GM12878 (cell line): ENCODE measurements around the gene ANKHD1. TPM values are rescaled to one million over a fixed set of nuclear protein-coding genes. Genes with fewer than 3 reads are reported as not detected.

Source experiments
- ATAC-seq: fragments of 200-7000 bp; cut with Tn5 transposase; 3 replicates; pipeline ENCODE4 v1.9.1; 2020; ENCODE audit warnings: mild to moderate bottlenecking, moderate library complexity
- BruUV-seq: library from RNA; stranded (reverse); fragments of 400-500 nt; replicated peaks from 2 replicates; lab custom pipeline; 2021; lab: Mats Ljungman, UMichigan
- CTCF ChIA-PET: fragments of 300-600 bp; sonication (Branson Sonifier 250); formaldehyde crosslinking; extraction: SDS; loops from one replicate; lab custom pipeline; 2021; ENCODE audit warnings: inconsistent platforms; lab: Yijun Ruan, JAX
- POLR2A ChIA-PET: fragments of 350-600 bp; formaldehyde crosslinking; extraction: SDS; loops from one replicate; lab custom pipeline; 2021; ENCODE audit warnings: inconsistent platforms; lab: Charles Lee
- RAD21 ChIA-PET: fragments of 300-600 bp; sonication (Branson Sonifier 250); formaldehyde crosslinking; loops from one replicate; lab custom pipeline; 2023; ENCODE audit warnings: antibody characterized with exemption; ENCODE audit not compliant: unreplicated experiment; lab: Charles Lee
- SMC1A ChIA-PET: fragments of 300-600 bp; sonication (Branson Sonifier 250); formaldehyde crosslinking; loops from one replicate; lab custom pipeline; 2023; ENCODE audit not compliant: unreplicated experiment, uncharacterized antibody; lab: Charles Lee
- DNase-seq: peaks from one replicate; pipeline ENCODE4 v3.0.0-alpha.2; 2011; ENCODE audit warnings: low read depth, low spot score
- FAIRE-seq: peaks from 3 replicates; lab custom pipeline; 2011; peaks lifted over from hg19 to GRCh38; lab: Jason Lieb, UNC
- H2AFZ ChIP-seq: 2 replicates; pipeline ENCODE4 v1.6.0; 2011; ENCODE audit warnings: low read depth, low read length, control low read depth; ENCODE audit not compliant: control insufficient read depth
- H3K27ac ChIP-seq: 2 replicates; pipeline ENCODE4 v1.5.1; 2011; ENCODE audit warnings: control low read depth; ENCODE audit not compliant: control insufficient read depth, insufficient read depth
- H3K27me3 ChIP-seq, 2 experiments: replicated peaks in 1 of 2; 2 replicates each; pipeline versions ENCODE4 v1.6.0 to v1.6.1; 2011; ENCODE audit warnings: low read length in 1 of 2; ENCODE audit not compliant: control insufficient read depth in 2 of 2, insufficient read depth in 2 of 2
- H3K36me3 ChIP-seq, 2 experiments: 2 replicates each; pipeline ENCODE4 v1.5.1; 2011; ENCODE audit warnings: low read length in 1 of 2; ENCODE audit not compliant: control insufficient read depth in 2 of 2, insufficient read depth in 2 of 2
- H3K4me1 ChIP-seq: 2 replicates; pipeline ENCODE4 v1.6.1; 2011; ENCODE audit warnings: mild to moderate bottlenecking, low read length, moderate library complexity, mixed read lengths; ENCODE audit not compliant: control insufficient read depth, insufficient read depth
- H3K4me2 ChIP-seq: 2 replicates; pipeline ENCODE4 v1.6.0; 2011; ENCODE audit warnings: control low read depth; ENCODE audit not compliant: control insufficient read depth, insufficient read depth
- H3K4me3 ChIP-seq: fragments of 200-600 bp; sonication (generic); 2 replicates; pipeline ENCODE4 v1.5.1; 2016
- H3K79me2 ChIP-seq: 2 replicates; pipeline ENCODE4 v1.6.0; 2011; ENCODE audit warnings: low read length; ENCODE audit not compliant: control insufficient read depth, insufficient read depth
- H3K9ac ChIP-seq: 2 replicates; pipeline ENCODE4 v1.8.0; 2011; ENCODE audit warnings: low read length, control low read depth, mixed read lengths; ENCODE audit not compliant: control insufficient read depth, insufficient read depth
- H3K9me3 ChIP-seq: replicated peaks from 3 replicates; pipeline ENCODE4 v1.5.1; 2011; ENCODE audit warnings: mild to moderate bottlenecking, low read length; ENCODE audit not compliant: control insufficient read depth, insufficient read depth
- H4K20me1 ChIP-seq: 2 replicates; pipeline ENCODE4 v1.6.0; 2011; ENCODE audit not compliant: control insufficient read depth, insufficient read depth
- CHD1 ChIP-seq: IDR thresholded peaks from 2 replicates; pipeline ENCODE4 v1.6.1; 2012; ENCODE audit warnings: low read depth, low read length, improper control_type of control experiment
- DPF2 ChIP-seq: fragments of 450-650 bp; IDR thresholded peaks from 2 replicates; pipeline ENCODE4 v1.6.1; 2017; ENCODE audit warnings: mild to moderate bottlenecking
- ESRRA ChIP-seq: IDR thresholded peaks from 2 replicates; pipeline ENCODE4 v1.6.1; 2012; ENCODE audit warnings: mild to moderate bottlenecking, low read length, improper control_type of control experiment
- KAT2A ChIP-seq: conservative IDR thresholded peaks from 2 replicates; pipeline ENCODE4 v1.6.1; 2011; ENCODE audit warnings: low read depth, low read length; ENCODE audit not compliant: control insufficient read depth
- MEF2B ChIP-seq: fragments of 450-650 bp; IDR thresholded peaks from 2 replicates; pipeline ENCODE4 v1.6.1; 2018; ENCODE audit warnings: mild to moderate bottlenecking, moderate library complexity; ENCODE audit not compliant: partially characterized antibody, poor library complexity, severe bottlenecking
- MLLT1 ChIP-seq: fragments of 450-650 bp; IDR thresholded peaks from 2 replicates; pipeline ENCODE4 v1.6.1; 2016; ENCODE audit warnings: mild to moderate bottlenecking
- SMC3 ChIP-seq: IDR thresholded peaks from 2 replicates; pipeline ENCODE4 v1.6.1; 2011; ENCODE audit warnings: low read length, improper control_type of control experiment, borderline replicate concordance
- WGBS: methylation state at CpG from one replicate; pipeline ENCODE4 v1.1.6; 2016; ENCODE audit warnings: low lambda C conversion rate; ENCODE audit not compliant: insufficient replicate concordance, insufficient coverage; ENCODE audit errors: missing lambda C conversion rate; 5-methylcytosine and 5-hydroxymethylcytosine counted together
- in situ Hi-C: fragments of 300-500 bp; cut with MboI; formaldehyde crosslinking; loops from 9 replicates; pipeline ENCODE4 v1.14.3; 2018; ENCODE audit warnings: mixed read lengths
- intact Hi-C: fragments of 100-400 bp; cut with micrococcal nuclease; formaldehyde crosslinking; loops from one replicate; pipeline ENCODE4 v1.14.2; 2022; ENCODE audit not compliant: unreplicated experiment
- polyA plus RNA-seq, 11 experiments: library from polyadenylated mRNA; depleted of rRNA in 4 of 11; unstranded in 6 of 11; stranded (reverse) in 5 of 11; fragments of >200 nt; fragmentation: Nextera tagmentation in 4 of 11; fragmentation: Illumina TruSeq in 1 of 11; extraction: Ambion mirVana in 4 of 11; extraction: Trizol in 1 of 11; gene quantifications; 1 replicate in 1 of 11; 2 replicates in 10 of 11; pipeline versions ENCODE4 v1.2.1 to v1.2.3, GENCODE V29; 2011 to 2016; ENCODE audit warnings: inconsistent platforms in 2 of 11, missing spikeins in 2 of 11, low read depth in 1 of 11
- total RNA-seq, 4 experiments: library from RNA; depleted of rRNA in 3 of 4; stranded (reverse); fragments of >200 nt in 3 of 4; fragmentation: Illumina TruSeq in 1 of 4; extraction: Trizol in 1 of 4; gene quantifications; 2 replicates each; pipeline versions ENCODE4 v1.2.1 to v1.2.3, GENCODE V29; 2013 to 2021

The ANKHD1 gene
- total and polyA plus RNA-seq, 10 of the 15 experiments (the other 5 are each of a cell fraction or from before 2014, with no cell fraction given): 31.6 to 96.8 (median 74.3) TPM

- peaks cover 26% of the 10 kb centered on the region for H3K4me1 ChIP-seq
- TF ChIP-seq DPF2 (no peak), ESRRA (no peak), KAT2A (no peak), CHD1 (no peak), MEF2B (no peak), SMC3 (no peak), MLLT1 (no peak)
- ATAC-seq (no peak), FAIRE-seq (no peak), DNase-seq (no peak)
- POLR2A ChIA-PET: interaction anchor here (2.9 kb wide), 1 partner anchor 14 kb away, joined by 19 read pairs; the partner anchor contains the start of gene EIF4EBP3
- SMC1A ChIA-PET: no interaction called here
- no peak overlapping the region for H2AFZ ChIP-seq
- H4K20me1 ChIP-seq: no peaks in the 10 kb centered on the region
- no peaks in the 10 kb centered on the region for H3K27me3 ChIP-seq
- RAD21 ChIA-PET: no interaction called here
- intact Hi-C loops: no loop called here
- CTCF ChIA-PET: no interaction called here
- H3K9me3 ChIP-seq: no peaks in the 10 kb centered on the region
- in situ Hi-C loops: no loop called here
- no TSS peak for BruUV-seq
- no peak overlapping the region for H3K4me2 ChIP-seq
- WGBS: 89% methylated on average over 10 of the region's 10 CpGs
- no peak overlapping the region for H3K27ac ChIP-seq
- H3K79me2 ChIP-seq: peaks cover 40% of the 10 kb centered on the region
- H3K4me3 ChIP-seq: no peak overlapping the region
- H3K36me3 ChIP-seq: peaks cover 0 to 2% of the 10 kb centered on the region in 2 experiments; a peak in 1 of 4 replicates
- no peak overlapping the region for H3K9ac ChIP-seq
These were observed 160.3 kb downstream of the ANKHD1 start for GRCh38 chr5:140561753-140562523.
